Stimulated activated CD8-positive, alpha-beta memory T cell treated with anti-CD3 and anti-CD28 coated beads, Interleukin-7, amount 100 ng/mL, for 24 hours (primary cell): ENCODE measurements around the gene NPEPPS.
"Not testable (repeated sequence)": the region's sequence is repeated elsewhere in the genome, so short reads cannot be mapped to it uniquely, and the experiment has no call there.

ENCODE experiments used
- DNase-seq: peaks from one replicate; pipeline ENCODE4 v3.0.0-alpha.2; 2020; ENCODE audit warnings: low read depth

Gene NPEPPS

DNA sequence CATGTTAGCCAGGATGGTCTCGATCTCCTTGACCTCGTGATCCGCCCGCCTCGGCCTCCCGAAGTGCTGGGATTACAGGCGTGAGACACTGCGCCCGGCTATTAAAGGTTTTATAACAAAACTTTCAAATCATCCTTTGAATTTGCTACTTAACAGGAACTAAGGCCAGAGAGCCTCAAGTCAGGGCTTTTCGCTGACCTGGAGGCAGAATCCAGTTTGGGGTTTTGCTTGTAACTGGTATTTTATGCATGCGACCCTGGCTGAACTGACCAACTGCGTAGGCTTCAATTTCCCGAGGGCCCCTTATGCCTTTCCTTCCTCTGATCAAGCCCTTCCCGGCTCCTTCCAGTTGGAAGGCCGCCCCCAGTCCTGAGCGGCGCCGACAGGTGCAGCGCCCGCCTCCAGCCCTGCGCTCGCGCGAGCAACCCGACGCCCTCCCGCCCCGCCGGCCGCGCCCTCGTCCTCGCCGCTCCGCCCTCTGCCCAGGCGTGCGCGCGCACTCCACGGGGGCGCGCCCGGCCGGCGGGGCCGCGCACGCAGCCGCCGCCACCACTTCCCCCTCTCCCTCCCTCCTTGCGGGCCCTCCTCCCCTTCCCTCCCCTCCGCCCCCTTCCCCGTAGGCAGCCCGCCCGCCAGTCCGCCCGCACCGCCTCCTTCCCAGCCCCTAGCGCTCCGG lies at the start of gene NPEPPS:
Gene NPEPPS, plus strand, starts transcription at position 552 of the 676 bp plus-strand sequence. CDS start 193 bp downstream, outside the sequence.
- peak; percentile 69 for DNase-seq

GRCh38 chr17:47491841-47492212 lies 39.1 kb upstream of the NPEPPS start:
- not testable (repeated sequence) for DNase-seq

- DNase-seq = not testable (repeated sequence)
Measured at GRCh38 chr17:47499074-47499473, 31.8 kb upstream of the NPEPPS start.

DNA sequence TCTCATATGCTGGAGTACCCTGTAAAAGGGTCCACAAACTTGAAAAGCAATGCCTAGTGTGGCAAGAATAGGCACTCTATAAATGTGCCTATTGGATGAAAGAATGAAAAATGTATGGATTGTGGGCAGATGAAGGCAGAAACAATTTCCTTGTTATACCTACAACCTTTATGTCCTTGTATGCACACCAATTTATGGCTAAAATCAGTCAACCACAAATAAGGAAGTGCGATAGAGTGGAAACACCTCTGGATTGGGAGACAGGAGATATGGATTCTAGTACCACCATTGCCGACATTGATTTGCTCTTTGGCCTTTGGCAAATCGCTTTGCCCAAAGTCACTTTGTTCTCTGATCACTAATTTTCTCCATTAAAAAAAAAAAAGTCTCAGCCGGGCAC lies 31.4 kb upstream of the NPEPPS start:
- not testable (repeated sequence) for DNase-seq

DNA sequence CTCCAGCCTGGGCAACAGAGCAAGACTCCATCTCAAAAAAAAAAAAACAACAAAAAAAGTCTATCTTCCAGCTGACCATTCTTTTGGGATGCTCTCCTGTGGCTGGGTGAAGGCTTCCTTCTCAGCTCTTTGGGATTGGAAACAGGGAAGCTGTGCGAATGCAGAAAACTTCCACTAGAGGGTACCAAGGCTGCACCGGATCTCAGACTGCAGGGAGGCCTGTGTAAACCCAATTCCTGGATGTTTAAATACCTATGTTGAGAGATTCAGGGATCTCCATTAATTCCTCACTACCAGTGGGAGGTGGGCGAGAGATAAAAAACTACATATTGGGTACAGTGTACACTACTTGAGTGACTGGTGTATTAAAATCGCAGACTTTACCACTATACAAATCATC lies 30.3 kb upstream of the NPEPPS start:
- DNase-seq = not testable (repeated sequence)

GRCh38 chr17:47502122-47502731 lies 28.7 kb upstream of the NPEPPS start:
- not testable (repeated sequence) for DNase-seq

DNA sequence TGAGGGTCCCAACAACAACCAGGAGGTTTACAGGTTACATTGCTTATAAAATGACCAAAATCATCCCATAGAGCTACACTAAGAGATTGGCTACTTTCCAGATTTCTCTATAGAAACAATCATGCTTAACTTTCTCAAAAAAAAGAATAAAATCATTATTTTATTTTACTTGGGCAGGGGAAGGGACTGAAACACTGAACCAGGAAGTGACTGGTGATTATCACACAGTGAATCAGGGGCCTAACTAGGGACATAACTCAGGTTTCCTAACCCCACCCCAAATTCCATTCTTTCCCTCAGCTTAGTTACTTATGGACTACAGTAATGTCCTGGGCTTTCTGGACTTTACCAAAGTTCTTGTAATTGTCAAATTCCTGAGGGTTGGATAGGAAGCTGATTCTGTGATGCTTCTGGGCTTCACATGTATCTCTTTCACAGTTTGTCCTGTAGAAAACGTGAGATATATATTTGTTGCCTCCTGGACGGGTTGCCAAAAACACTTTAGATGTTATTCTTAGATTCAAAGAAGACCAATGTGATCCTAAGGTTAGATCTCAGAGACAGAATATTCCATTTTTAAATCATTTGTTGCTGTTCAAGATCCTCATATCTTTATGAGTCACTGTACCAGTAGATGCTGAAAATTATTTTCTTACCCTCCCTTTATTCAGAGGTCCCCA lies 28.0 kb upstream of the NPEPPS start:
- DNase-seq = not testable (repeated sequence)

GRCh38 chr17:47511701-47512146 lies 19.2 kb upstream of the NPEPPS start:
- DNase-seq = not testable (repeated sequence)

DNA sequence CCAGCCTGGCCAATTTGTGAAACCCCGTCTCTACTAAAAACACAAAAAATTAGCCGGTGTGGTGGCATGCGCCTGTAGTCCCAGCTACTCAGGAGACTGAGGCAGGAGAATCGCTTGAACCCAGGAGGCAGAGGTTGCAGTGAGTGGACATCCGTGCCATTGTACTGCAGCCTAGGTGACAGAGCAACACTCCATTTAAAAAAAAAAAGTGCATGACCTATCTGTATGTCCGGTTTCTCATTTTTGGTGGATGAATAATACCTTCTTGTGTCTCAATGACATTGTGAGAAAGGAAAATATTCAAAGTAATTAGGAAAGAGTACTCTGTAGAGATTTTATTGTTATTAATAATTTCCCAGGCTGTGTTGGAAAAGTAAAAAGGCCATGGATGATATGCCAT lies 17.6 kb upstream of the NPEPPS start:
- not testable (repeated sequence) for DNase-seq

- DNase-seq = not testable (repeated sequence)
Measured at GRCh38 chr17:47518880-47519279, 12.0 kb upstream of the NPEPPS start.

- DNase-seq = not testable (repeated sequence)
Measured at GRCh38 chr17:47519365-47519764, 11.5 kb upstream of the NPEPPS start.

- not testable (repeated sequence) for DNase-seq
Measured at GRCh38 chr17:47520279-47520678, 10.6 kb upstream of the NPEPPS start.

- not testable (repeated sequence) for DNase-seq
Measured at GRCh38 chr17:47521434-47521833, 9.5 kb upstream of the NPEPPS start.

DNA sequence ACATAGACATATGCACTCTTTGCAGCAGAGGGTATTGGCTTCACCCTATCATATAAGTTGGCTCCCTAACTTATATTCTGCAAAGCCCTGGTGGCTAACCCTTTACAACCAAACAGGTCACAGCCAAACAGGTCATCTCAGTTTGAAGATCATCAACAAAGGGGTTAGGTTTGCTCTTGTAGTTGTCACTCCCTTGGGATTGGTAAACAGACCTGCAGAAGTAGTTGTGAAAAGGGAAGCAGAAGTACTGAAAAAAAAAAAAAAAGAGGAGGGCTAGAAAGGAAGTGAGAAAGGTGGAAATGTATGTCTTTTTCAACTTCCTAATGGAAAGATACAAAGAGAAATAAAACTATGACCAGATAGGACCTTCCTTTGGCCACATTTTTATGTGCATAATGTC lies 8.6 kb upstream of the NPEPPS start:
- DNase-seq = not testable (repeated sequence)

DNA sequence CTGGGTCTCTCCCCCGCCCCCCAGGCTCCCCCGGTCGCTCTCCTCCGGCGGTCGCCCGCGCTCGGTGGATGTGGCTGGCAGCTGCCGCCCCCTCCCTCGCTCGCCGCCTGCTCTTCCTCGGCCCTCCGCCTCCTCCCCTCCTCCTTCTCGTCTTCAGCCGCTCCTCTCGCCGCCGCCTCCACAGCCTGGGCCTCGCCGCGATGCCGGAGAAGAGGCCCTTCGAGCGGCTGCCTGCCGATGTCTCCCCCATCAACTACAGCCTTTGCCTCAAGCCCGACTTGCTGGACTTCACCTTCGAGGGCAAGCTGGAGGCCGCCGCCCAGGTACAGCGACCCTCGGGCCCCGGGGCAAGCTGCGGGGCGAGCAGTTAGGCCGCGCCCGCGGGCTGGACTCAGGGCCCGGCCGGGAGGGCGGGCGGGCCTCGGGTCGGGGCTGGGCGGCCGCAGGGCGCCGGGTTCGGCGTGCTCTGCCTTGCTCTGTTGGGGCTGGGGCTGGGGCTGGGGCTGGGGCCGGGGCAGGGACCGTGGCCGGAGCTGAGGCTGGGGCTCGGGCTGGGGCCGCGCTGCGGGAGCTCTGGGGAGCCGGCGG lies 419 bp downstream of the NPEPPS start:
- not testable (repeated sequence) for DNase-seq

- DNase-seq = not testable (repeated sequence)
Measured at GRCh38 chr17:47539085-47539484, 8.2 kb downstream of the NPEPPS start.

DNA sequence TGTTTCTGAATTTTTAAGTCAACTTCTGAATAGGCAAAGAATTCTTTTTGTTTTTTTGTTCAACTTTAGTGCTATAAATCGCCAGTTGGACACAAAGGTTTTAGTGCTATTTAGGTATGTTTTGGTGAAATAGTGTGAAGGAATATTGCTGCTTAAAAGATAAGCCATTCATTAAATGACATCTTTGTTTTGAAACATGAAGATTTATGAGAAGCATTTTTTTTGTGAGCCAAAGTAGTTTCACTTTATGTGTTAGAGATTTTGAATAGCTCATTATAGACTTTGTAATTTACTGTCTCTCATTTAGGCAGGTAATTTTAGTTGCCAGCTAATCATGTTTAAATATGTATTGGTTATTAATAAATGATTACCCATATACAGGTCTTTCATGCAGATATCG lies 10.8 kb downstream of the NPEPPS start:
- DNase-seq = not testable (repeated sequence)

DNA sequence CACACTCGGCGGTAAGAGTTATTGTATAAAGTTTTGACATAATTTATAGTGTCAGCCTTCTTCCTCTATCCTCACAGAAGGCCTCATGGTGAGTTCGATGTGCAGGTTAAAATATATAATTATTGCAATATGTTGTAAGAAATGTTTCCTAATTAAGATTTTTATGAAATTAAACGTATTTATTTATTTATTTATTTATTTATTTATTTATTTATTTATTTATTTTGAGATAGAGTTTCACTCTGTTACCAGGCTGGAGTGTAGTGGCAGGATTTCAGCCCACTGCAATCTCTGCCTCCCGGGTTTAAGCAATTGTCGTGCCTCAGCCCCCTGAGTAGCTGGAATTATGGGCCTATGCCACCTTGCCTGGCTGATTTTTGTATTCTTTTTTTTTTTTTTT lies 13.4 kb downstream of the NPEPPS start:
- not testable (repeated sequence) for DNase-seq

- not testable (repeated sequence) for DNase-seq
Measured at GRCh38 chr17:47554733-47555132, 23.8 kb downstream of the NPEPPS start.

- DNase-seq = not testable (repeated sequence)
Measured at GRCh38 chr17:47556108-47556507, 25.2 kb downstream of the NPEPPS start.

DNA sequence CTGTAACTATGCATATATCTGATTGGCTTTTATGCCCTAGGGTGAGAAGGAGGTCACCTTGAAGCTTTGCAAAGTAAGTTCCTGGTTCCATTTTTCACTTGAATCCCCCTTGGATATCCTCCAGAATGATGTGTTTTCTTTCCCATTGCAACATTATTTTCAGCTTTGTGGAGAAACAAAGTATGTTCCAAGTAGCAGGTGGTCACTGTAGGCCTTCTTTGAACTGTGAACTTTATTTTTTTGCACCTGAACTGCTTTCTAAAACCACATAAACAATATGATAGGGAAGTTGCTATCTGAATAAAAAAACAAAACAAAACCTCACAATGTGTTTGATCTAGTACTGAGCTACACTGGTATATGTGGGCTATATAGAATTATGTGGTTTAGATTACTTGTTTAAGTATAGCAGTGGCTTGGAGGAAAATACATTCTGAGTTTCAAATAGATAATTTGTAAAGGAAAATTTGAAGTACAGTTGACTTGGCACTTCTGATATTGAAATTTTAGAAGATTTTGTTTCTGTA lies 29.7 kb downstream of the NPEPPS start:
- DNase-seq = not testable (repeated sequence)

DNA sequence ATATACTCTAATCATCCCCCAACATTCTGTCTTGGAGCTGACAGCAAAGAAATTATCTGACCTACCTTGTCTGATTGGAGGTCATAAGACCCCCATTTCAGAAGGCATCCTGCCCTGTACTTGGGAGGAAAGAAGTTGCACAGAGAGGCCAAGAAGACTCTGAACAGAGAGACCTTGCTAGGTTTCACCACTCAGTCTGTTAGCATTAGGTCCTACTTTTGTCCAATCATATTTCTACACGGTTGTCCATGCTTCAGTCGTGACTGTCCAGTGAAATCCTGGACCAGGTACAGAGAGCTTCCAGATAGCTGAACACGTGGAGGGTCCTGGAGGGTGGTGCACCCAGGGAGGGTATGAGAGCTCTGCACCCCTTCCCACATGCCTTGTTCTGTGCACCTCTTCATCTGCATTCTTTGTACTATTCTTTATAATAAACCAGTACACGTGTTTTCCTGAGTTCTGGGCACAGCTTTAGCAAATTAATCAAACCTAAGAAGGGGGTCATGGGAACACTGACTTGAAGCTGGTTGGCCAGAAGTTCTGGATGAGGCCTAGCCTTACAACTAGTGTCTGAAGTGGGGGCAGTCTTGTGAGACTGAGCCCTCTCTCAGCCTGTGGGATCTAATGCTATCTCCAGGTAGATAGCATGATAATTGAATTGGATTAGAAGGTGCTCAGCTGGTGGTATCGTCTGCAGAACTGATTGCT lies 30.9 kb downstream of the NPEPPS start:
- DNase-seq = not testable (repeated sequence)
